ENCODE measurements around the gene SRRM3.

DNA sequence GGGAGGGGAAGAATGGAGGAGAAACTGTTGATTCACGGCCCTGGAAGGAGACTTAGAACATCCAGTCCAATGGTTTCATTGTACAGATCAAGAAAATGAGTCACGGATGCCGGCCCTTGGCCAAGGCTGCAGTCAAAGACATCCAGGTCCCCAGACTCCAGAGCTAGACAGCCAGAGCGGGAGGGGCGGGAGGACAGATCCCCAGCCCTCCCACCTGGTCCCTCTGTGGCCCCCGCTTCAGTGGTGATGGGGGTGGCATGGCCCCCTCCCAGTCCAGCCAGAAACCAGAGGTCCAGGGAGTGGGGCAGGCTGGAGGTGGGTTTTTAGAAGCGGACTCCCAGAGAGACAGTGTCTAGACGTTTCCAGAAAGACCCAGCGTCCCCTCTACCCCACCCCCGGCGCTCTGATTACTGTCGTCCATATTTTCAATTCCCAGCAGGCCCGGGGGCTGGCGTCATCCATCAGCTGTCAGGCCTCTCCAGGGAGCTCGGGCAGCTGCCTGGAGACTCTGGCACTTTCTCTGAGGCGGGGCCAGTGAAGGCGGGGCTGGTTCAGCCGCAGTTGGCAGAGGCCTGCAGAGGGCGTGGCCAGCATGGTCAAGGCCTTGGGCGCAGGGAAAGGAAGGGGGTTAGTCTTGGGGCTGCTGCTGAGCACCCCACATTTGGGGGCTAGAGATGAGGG, 92.8 kb downstream of the SRRM3 start:
- TF ChIP-seq, protein P1, sequence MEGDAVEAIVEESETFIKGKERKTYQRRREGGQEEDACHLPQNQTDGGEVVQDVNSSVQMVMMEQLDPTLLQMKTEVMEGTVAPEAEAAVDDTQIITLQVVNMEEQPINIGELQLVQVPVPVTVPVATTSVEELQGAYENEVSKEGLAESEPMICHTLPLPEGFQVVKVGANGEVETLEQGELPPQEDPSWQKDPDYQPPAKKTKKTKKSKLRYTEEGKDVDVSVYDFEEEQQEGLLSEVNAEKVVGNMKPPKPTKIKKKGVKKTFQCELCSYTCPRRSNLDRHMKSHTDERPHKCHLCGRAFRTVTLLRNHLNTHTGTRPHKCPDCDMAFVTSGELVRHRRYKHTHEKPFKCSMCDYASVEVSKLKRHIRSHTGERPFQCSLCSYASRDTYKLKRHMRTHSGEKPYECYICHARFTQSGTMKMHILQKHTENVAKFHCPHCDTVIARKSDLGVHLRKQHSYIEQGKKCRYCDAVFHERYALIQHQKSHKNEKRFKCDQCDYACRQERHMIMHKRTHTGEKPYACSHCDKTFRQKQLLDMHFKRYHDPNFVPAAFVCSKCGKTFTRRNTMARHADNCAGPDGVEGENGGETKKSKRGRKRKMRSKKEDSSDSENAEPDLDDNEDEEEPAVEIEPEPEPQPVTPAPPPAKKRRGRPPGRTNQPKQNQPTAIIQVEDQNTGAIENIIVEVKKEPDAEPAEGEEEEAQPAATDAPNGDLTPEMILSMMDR (optimal IDR thresholded peaks at IDR 0.05 in 1 of 3, IDR thresholded peaks at IDR 0.05 in 1 of 3, conservative IDR thresholded peaks at IDR 0.05 in 1 of 3; ENCODE audit: extremely low read depth in 1 of 3, insufficient read depth in 2 of 3, low read length in 3 of 3) = no peak
- TF ChIP-seq EZH2 (IDR thresholded peaks at IDR 0.05; ENCODE audit: low read length) = no peak
